K562 (cell line): Measurements from ENCODE around the gene CHERP. TPM values are rescaled to one million over a fixed set of nuclear protein-coding genes. Genes with fewer than 3 reads are reported as not detected.
A peak's percentile ranks its signal among the peaks of the same experiment; 100 is the strongest.

Source experiments
- ATAC-seq: fragments of 200-7000 bp; cut with Tn5 transposase; 3 replicates; pipeline ENCODE4 v1.9.1; 2020; ENCODE audit warnings: moderate library complexity
- BruUV-seq: library from RNA; stranded (reverse); fragments of 400-500 nt; replicated peaks from 2 replicates; lab custom pipeline; 2021; lab: Mats Ljungman, UMichigan
- CTCF ChIA-PET: fragments of 300-600 bp; formaldehyde crosslinking; extraction: SDS; loops from one replicate; lab custom pipeline; 2021; ENCODE audit warnings: low intra/inter-chr PET ratio; lab: Yijun Ruan, JAX
- POLR2A ChIA-PET: fragments of 300-600, 350-650 bp; sonication (Branson Sonifier 250); formaldehyde crosslinking; extraction: SDS; loops from one replicate; lab custom pipeline; 2021; ENCODE audit warnings: antibody characterized with exemption, inconsistent platforms; lab: Yijun Ruan, JAX
- DNase-seq, 4 experiments: peaks; one replicate each; pipeline versions ENCODE4 v3.0.0 to v3.0.0-alpha.2; 2011 to 2018; ENCODE audit warnings: low spot score in 3 of 4, mixed read lengths in 3 of 4; ENCODE audit errors: extremely low read depth in 1 of 4
- FAIRE-seq: peaks from 2 replicates; lab custom pipeline; 2011; peaks lifted over from hg19 to GRCh38; lab: Jason Lieb, UNC
- H2AFZ ChIP-seq: 2 replicates; pipeline ENCODE4 v1.6.0; 2011; ENCODE audit warnings: low read depth, low read length, control low read depth, inconsistent platforms
- H3K27ac ChIP-seq: fragments of 200-600 bp; 3 replicates; pipeline ENCODE4 v1.8.0; 2011; ENCODE audit warnings: low read depth, mild to moderate bottlenecking, control low read depth, inconsistent platforms, low read length, moderate library complexity, mixed read lengths; ENCODE audit errors: extremely low read depth
- H3K27me3 ChIP-seq, 2 experiments: fragments of 300-600 bp in 1 of 2; 2 replicates in 1 of 2; 3 replicates in 1 of 2; pipeline versions ENCODE4 v1.6.0 to v1.8.0; 2011; ENCODE audit warnings: inconsistent platforms in 2 of 2, low read length in 2 of 2, mild to moderate bottlenecking in 1 of 2, mixed read lengths in 1 of 2, moderate library complexity in 1 of 2; ENCODE audit not compliant: control insufficient read depth in 2 of 2, insufficient read depth in 2 of 2
- H3K36me3 ChIP-seq: fragments of 300-600 bp; 3 replicates; pipeline ENCODE4 v1.8.0; 2011; ENCODE audit warnings: mild to moderate bottlenecking, low read length, inconsistent platforms; ENCODE audit not compliant: control insufficient read depth, insufficient read depth
- H3K4me1 ChIP-seq, 2 experiments: fragments of 200-600 bp in 1 of 2; replicated peaks in 1 of 2; 2 replicates in 1 of 2; 3 replicates in 1 of 2; pipeline versions ENCODE4 v1.5.1 to v1.8.0; 2011; ENCODE audit warnings: inconsistent platforms in 2 of 2, low read length in 2 of 2, mild to moderate bottlenecking in 1 of 2, mixed read lengths in 1 of 2, moderate library complexity in 1 of 2; ENCODE audit not compliant: control insufficient read depth in 2 of 2, insufficient read depth in 2 of 2
- H3K4me2 ChIP-seq: 2 replicates; pipeline ENCODE4 v1.6.1; 2011; ENCODE audit warnings: low read length, control low read depth, inconsistent platforms, mixed read lengths; ENCODE audit not compliant: insufficient read depth
- H3K4me3 ChIP-seq: fragments of 200-600 bp; sonication (generic), shearing (Covaris generic); 2 replicates; pipeline ENCODE4 v1.5.1; 2016; ENCODE audit warnings: control low read depth, inconsistent platforms
- H3K79me2 ChIP-seq: fragments of 200-600 bp; 3 replicates; pipeline ENCODE4 v1.8.0; 2011; ENCODE audit warnings: low read length, inconsistent platforms; ENCODE audit not compliant: control insufficient read depth, insufficient read depth
- H3K9ac ChIP-seq, 2 experiments: 2 replicates each; pipeline versions ENCODE4 v1.6.0 to v1.6.1; 2011; ENCODE audit warnings: low read depth in 2 of 2, low read length in 2 of 2, control low read depth in 1 of 2, inconsistent platforms in 1 of 2, mild to moderate bottlenecking in 1 of 2, mixed read lengths in 1 of 2; ENCODE audit not compliant: insufficient read depth in 1 of 2
- H3K9me1 ChIP-seq: one replicate; pipeline ENCODE4 v1.6.0; 2011; ENCODE audit warnings: inconsistent platforms, mild to moderate bottlenecking, low read length, moderate library complexity; ENCODE audit not compliant: control insufficient read depth, insufficient read depth
- H3K9me3 ChIP-seq: replicated peaks from 2 replicates; pipeline ENCODE4 v1.5.1; 2011; ENCODE audit warnings: low read depth, low read length, inconsistent platforms; ENCODE audit not compliant: control insufficient read depth, insufficient read depth
- H4K20me1 ChIP-seq: replicated peaks from 2 replicates; pipeline ENCODE4 v1.6.1; 2011; ENCODE audit warnings: low read length, inconsistent platforms, mixed read lengths; ENCODE audit not compliant: control insufficient read depth, insufficient read depth
- CEBPB ChIP-seq: fragments of 450-650 bp; IDR thresholded peaks from 2 replicates; pipeline ENCODE4 v1.6.1; 2016; ENCODE audit warnings: missing genetic modification characterization, missing compliant biosample characterization
- ELF4 ChIP-seq: fragments of 450-650 bp; formaldehyde crosslinking; IDR thresholded peaks from 2 replicates; pipeline ENCODE4 v1.4.0; 2022; ENCODE audit warnings: missing genetic modification characterization
- JUN ChIP-seq, 2 experiments: sonication (generic) in 1 of 2; formaldehyde crosslinking in 1 of 2; IDR thresholded peaks; 2 replicates each; pipeline versions ENCODE4 v1.6.1 to v1.8.0; 2012 to 2022; ENCODE audit warnings: borderline replicate concordance in 2 of 2, mild to moderate bottlenecking in 2 of 2, improper control_type of control experiment in 1 of 2, low read depth in 1 of 2, low read length in 1 of 2, missing genetic modification reagents in 1 of 2
- MEF2A ChIP-seq: IDR thresholded peaks from 2 replicates; pipeline ENCODE4 v1.6.1; 2011; ENCODE audit warnings: low read depth, mild to moderate bottlenecking, low read length, moderate library complexity; ENCODE audit not compliant: control insufficient read depth
- MEIS2 ChIP-seq: fragments of 450-650 bp; IDR thresholded peaks from 2 replicates; pipeline ENCODE4 v1.6.1; 2014; ENCODE audit warnings: mild to moderate bottlenecking; ENCODE audit not compliant: partially characterized antibody
- RCOR1 ChIP-seq, 2 experiments: IDR thresholded peaks; 2 replicates each; pipeline ENCODE4 v1.6.1; 2012; ENCODE audit warnings: low read depth in 2 of 2, low read length in 2 of 2, borderline replicate concordance in 1 of 2, improper control_type of control experiment in 1 of 2
- ZNF384 ChIP-seq: IDR thresholded peaks from 2 replicates; pipeline ENCODE4 v1.6.1; 2012; ENCODE audit warnings: low read depth, low read length, improper control_type of control experiment
- ZNF785 ChIP-seq: fragments of 250-450 bp; sonication (Bioruptor Pico); IDR thresholded peaks from 2 replicates; pipeline ENCODE4 v1.4.0; 2020; ENCODE audit warnings: mild to moderate bottlenecking
- ZNF79 ChIP-seq: fragments of 250-450 bp; sonication (Bioruptor Pico); IDR thresholded peaks from 2 replicates; pipeline ENCODE4 v1.4.0; 2020; ENCODE audit warnings: low read depth, mild to moderate bottlenecking, moderate library complexity
- WGBS: fragments of 100-300 bp; shearing (Covaris generic); methylation state at CpG from one replicate; pipeline ENCODE4 v1.1.6; 2016; ENCODE audit warnings: low coverage, mixed read lengths; ENCODE audit not compliant: insufficient coverage; ENCODE audit errors: missing lambda C conversion rate; 5-methylcytosine and 5-hydroxymethylcytosine counted together
- in situ Hi-C: fragments of 300-500 bp; cut with MboI; formaldehyde crosslinking; loops from 4 replicates; pipeline ENCODE4 v1.15.0; 2018; ENCODE audit warnings: inconsistent platforms, mixed read lengths
- intact Hi-C: fragments of 100-400 bp; cut with micrococcal nuclease; formaldehyde crosslinking; loops from 2 replicates; pipeline ENCODE4 v1.14.2; 2022
- polyA plus RNA-seq, 8 experiments: library from polyadenylated mRNA; depleted of rRNA in 4 of 8; stranded (reverse) in 5 of 8; unstranded in 3 of 8; fragments of >200 nt; fragmentation: Nextera tagmentation in 2 of 8; fragmentation: Illumina TruSeq in 1 of 8; extraction: Ambion mirVana in 2 of 8; extraction: Trizol in 1 of 8; gene quantifications; 2 replicates each; pipeline versions ENCODE4 v1.2.1 to v1.2.3, GENCODE V29; 2011 to 2014; ENCODE audit warnings: inconsistent platforms in 1 of 8, missing spikeins in 1 of 8
- total RNA-seq, 7 experiments: library from RNA; depleted of rRNA in 6 of 7; stranded (reverse); fragments of >200 nt in 6 of 7; fragmentation: Illumina TruSeq in 2 of 7; extraction: Trizol in 2 of 7; gene quantifications; 2 replicates each; pipeline versions ENCODE4 v1.2.1 to v1.2.3, GENCODE V29; 2011 to 2021; ENCODE audit warnings: low replicate concordance in 1 of 7
- TF ChIP-seq, protein P1 (sequence below): fragments of 450-650 bp; IDR thresholded peaks from 2 replicates; pipeline ENCODE4 v1.6.1; 2018; ENCODE audit not compliant: partially characterized antibody
- TF ChIP-seq, protein P2 (sequence below): fragments of 450-650 bp; conservative IDR thresholded peaks from 2 replicates; pipeline ENCODE4 v1.6.1; 2016; ENCODE audit warnings: missing genetic modification characterization, low read depth, mild to moderate bottlenecking, control low read depth, missing compliant biosample characterization
- TF ChIP-seq, protein P3 (sequence below): fragments of 250-450 bp; sonication (Bioruptor Pico); IDR thresholded peaks from 2 replicates; pipeline ENCODE4 v1.5.0; 2022; ENCODE audit warnings: mild to moderate bottlenecking

Gene CHERP
- total and polyA plus RNA-seq, 9 of the 15 experiments (the other 6 are each of a cell fraction or from before 2014, with no cell fraction given): 0.60 to 85.1 (median 7.8) TPM

DNA sequence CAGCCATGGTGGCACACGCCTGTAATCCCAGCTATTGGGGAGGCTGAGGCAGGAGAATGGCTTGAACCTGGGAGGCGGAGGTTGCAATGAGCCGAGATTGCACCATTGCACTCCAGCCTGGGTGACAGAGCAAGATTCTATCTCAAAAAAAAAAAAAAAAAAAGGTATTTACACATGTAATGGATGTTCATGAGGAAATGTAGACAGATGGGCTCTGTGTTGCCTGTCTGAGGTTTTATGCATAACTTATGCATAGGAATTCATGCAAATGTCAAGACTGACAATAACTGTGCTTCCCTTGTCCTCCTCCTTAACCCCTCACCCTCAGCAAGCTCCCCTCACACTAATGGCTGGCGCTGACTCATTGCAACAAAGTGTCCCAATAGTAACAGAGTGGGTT, 55.8 kb downstream of the CHERP start (continued):
- TF ChIP-seq, protein P1, sequence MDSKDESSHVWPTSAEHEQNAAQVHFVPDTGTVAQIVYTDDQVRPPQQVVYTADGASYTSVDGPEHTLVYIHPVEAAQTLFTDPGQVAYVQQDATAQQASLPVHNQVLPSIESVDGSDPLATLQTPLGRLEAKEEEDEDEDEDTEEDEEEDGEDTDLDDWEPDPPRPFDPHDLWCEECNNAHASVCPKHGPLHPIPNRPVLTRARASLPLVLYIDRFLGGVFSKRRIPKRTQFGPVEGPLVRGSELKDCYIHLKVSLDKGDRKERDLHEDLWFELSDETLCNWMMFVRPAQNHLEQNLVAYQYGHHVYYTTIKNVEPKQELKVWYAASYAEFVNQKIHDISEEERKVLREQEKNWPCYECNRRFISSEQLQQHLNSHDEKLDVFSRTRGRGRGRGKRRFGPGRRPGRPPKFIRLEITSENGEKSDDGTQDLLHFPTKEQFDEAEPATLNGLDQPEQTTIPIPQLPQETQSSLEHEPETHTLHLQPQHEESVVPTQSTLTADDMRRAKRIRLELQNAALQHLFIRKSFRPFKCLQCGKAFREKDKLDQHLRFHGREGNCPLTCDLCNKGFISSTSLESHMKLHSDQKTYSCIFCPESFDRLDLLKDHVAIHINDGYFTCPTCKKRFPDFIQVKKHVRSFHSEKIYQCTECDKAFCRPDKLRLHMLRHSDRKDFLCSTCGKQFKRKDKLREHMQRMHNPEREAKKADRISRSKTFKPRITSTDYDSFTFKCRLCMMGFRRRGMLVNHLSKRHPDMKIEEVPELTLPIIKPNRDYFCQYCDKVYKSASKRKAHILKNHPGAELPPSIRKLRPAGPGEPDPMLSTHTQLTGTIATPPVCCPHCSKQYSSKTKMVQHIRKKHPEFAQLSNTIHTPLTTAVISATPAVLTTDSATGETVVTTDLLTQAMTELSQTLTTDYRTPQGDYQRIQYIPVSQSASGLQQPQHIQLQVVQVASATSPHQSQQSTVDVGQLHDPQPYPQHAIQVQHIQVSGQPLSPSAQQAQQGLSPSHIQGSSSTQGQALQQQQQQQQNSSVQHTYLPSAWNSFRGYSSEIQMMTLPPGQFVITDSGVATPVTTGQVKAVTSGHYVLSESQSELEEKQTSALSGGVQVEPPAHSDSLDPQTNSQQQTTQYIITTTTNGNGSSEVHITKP: peak; percentile 76
- TF ChIP-seq RCOR1 (IDR thresholded peaks at IDR 0.05; ENCODE audit: borderline replicate concordance in 1 of 2, low read depth in 2 of 2, low read length in 2 of 2) (0 out of 4 replicates have a peak, but pooled peaks of 1 of the 2 experiments have one; percentile 15), ZNF384 (peak; percentile 78; the same call in 1 of the 2 replicates), MEIS2 (peak; percentile 29)

DNA sequence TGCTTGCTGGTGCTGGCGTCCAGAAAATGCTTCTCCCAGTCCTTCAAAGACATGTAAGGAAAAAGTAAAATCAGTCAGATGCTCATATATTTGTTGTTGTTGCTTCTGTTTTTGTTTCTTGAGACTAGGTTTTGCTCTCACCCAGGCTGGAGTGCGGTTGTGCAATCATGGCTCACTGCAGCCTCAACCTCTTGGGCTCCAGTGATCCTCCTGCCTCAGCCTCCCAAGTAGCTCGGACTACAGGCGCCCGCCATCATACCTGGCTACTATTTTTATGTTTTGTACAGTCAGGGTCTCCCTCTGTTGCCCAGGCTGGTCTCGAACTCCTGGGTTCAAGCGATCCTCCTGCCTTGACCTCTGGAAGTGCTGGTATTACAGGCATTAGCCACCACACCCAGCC, 59.5 kb downstream of the CHERP start:
- no peak for ATAC-seq
- TF ChIP-seq CEBPB (tag) (peak; percentile 80), MEF2A (no peak), JUN (IDR thresholded peaks at IDR 0.05; ENCODE audit: borderline replicate concordance, low read depth, low read length) (no peak), JUN (CRISPR knock-in tag; IDR thresholded peaks at IDR 0.05; ENCODE audit: borderline replicate concordance) (no peak), ZNF785 (no peak), ZNF79 (no peak), ELF4 (CRISPR knock-in tag) (no peak)
- TF ChIP-seq, protein P2, sequence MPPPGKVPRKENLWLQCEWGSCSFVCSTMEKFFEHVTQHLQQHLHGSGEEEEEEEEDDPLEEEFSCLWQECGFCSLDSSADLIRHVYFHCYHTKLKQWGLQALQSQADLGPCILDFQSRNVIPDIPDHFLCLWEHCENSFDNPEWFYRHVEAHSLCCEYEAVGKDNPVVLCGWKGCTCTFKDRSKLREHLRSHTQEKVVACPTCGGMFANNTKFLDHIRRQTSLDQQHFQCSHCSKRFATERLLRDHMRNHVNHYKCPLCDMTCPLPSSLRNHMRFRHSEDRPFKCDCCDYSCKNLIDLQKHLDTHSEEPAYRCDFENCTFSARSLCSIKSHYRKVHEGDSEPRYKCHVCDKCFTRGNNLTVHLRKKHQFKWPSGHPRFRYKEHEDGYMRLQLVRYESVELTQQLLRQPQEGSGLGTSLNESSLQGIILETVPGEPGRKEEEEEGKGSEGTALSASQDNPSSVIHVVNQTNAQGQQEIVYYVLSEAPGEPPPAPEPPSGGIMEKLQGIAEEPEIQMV: no peak
- TF ChIP-seq, protein P3, sequence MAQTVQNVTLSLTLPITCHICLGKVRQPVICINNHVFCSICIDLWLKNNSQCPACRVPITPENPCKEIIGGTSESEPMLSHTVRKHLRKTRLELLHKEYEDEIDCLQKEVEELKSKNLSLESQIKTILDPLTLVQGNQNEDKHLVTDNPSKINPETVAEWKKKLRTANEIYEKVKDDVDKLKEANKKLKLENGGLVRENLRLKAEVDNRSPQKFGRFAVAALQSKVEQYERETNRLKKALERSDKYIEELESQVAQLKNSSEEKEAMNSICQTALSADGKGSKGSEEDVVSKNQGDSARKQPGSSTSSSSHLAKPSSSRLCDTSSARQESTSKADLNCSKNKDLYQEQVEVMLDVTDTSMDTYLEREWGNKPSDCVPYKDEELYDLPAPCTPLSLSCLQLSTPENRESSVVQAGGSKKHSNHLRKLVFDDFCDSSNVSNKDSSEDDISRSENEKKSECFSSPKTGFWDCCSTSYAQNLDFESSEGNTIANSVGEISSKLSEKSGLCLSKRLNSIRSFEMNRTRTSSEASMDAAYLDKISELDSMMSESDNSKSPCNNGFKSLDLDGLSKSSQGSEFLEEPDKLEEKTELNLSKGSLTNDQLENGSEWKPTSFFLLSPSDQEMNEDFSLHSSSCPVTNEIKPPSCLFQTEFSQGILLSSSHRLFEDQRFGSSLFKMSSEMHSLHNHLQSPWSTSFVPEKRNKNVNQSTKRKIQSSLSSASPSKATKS: no peak
- TF ChIP-seq, all 486 proteins: peak for 1
- H2AFZ ChIP-seq: no peak overlapping the region

More for the DNA sequence above, 59.5 kb downstream of the CHERP start:
- Histone ChIP-seq H3K27ac (no peak overlapping the region), H3K79me2 (no peaks in the 10 kb centered on the region), H3K36me3 (no peaks in the 10 kb centered on the region), H3K4me3 (no peak overlapping the region), H3K4me1 (no peaks in the 10 kb centered on the region; a peak in 2 of 5 replicates), H3K9me1 (no peaks in the 10 kb centered on the region), H3K27me3 (no peaks in the 10 kb centered on the region; a peak in 1 of 5 replicates), H3K9me3 (no peaks in the 10 kb centered on the region), H4K20me1 (no peaks in the 10 kb centered on the region), H3K9ac (no peak overlapping the region), H3K4me2 (no peak overlapping the region)
- in situ Hi-C loops (no loop called here), intact Hi-C loops (no loop called here)
- POLR2A ChIA-PET: no interaction called here
- no TSS peak for BruUV-seq
- 20% methylated on average over 7 of the region's 7 CpGs for WGBS
- DNase-seq: no peak
- CTCF ChIA-PET: no interaction called here
- no peak for FAIRE-seq
